SU-DHL-6 (cell line): ENCODE results near the gene PPP6R1.

Experiments
- H2AFZ ChIP-seq: fragments of 200-600 bp; sonication (generic); 2 replicates; pipeline ENCODE4 v1.6.1; 2014; ENCODE audit warnings: low read depth, mild to moderate bottlenecking, moderate library complexity, mixed read lengths, antibody characterized with exemption, low read length; ENCODE audit not compliant: severe bottlenecking
- H3F3A ChIP-seq: fragments of 200-600 bp; shearing (Covaris generic); 2 replicates; pipeline ENCODE4 v1.6.0; 2016; ENCODE audit warnings: antibody characterized with exemption, mild to moderate bottlenecking; ENCODE audit not compliant: insufficient read depth
- H3K27ac ChIP-seq: fragments of 200-600 bp; sonication (generic); 2 replicates; pipeline ENCODE4 v1.5.1; 2016; ENCODE audit warnings: low read depth, mild to moderate bottlenecking, low read length, moderate library complexity, mixed read lengths
- H3K27me3 ChIP-seq: fragments of 200-600 bp; sonication (generic), shearing (Covaris generic); 2 replicates; pipeline ENCODE4 v1.6.0; 2014; ENCODE audit warnings: mild to moderate bottlenecking, low read length
- H3K36me3 ChIP-seq: fragments of 200-600 bp; sonication (generic); 2 replicates; pipeline ENCODE4 v1.6.1; 2014; ENCODE audit warnings: mild to moderate bottlenecking, low read length, mixed read lengths
- H3K4me2 ChIP-seq: fragments of 300-600, 200-600 bp; shearing (Covaris generic), sonication (generic); 2 replicates; pipeline ENCODE4 v1.6.0; 2014; ENCODE audit warnings: low read length, low read depth, mild to moderate bottlenecking; ENCODE audit not compliant: poor library complexity, severe bottlenecking
- H3K4me3 ChIP-seq: fragments of 200-600 bp; sonication (generic); 2 replicates; pipeline ENCODE4 v1.5.1; 2014; ENCODE audit warnings: antibody characterized with exemption, low read length, mild to moderate bottlenecking, mixed read lengths; ENCODE audit not compliant: insufficient read depth, poor library complexity, severe bottlenecking
- H3K79me2 ChIP-seq: fragments of 200-600 bp; sonication (generic); 2 replicates; pipeline ENCODE4 v1.6.1; 2014; ENCODE audit warnings: mild to moderate bottlenecking, low read length, moderate library complexity; ENCODE audit not compliant: insufficient read depth
- H3K9ac ChIP-seq: fragments of 200-600 bp; sonication (generic); 2 replicates; pipeline ENCODE4 v1.7.0; 2014; ENCODE audit warnings: mild to moderate bottlenecking, low read length
- H3K9me2 ChIP-seq: fragments of 200-600 bp; sonication (generic); replicated peaks from 2 replicates; pipeline ENCODE4 v1.6.1; 2014; ENCODE audit warnings: low read length; ENCODE audit not compliant: insufficient read depth
- H3K9me3 ChIP-seq: fragments of 200-600 bp; sonication (generic); 2 replicates; pipeline ENCODE4 v1.6.1; 2014; ENCODE audit warnings: low read length, mixed read lengths; ENCODE audit not compliant: insufficient read depth
- H4K20me1 ChIP-seq: fragments of 200-600 bp; sonication (generic); 2 replicates; pipeline ENCODE4 v1.6.1; 2014; ENCODE audit warnings: low read depth, mild to moderate bottlenecking, antibody characterized with exemption, low read length, moderate library complexity, mixed read lengths
- EZH2phosphoT487 ChIP-seq: fragments of 200-600 bp; sonication (generic), shearing (Covaris generic); conservative IDR thresholded peaks from 2 replicates; pipeline ENCODE4 v1.6.1; 2018; ENCODE audit warnings: mild to moderate bottlenecking, antibody characterized with exemption, low read length, moderate library complexity, mixed read lengths
- TF ChIP-seq, protein P1 (sequence below): fragments of 200-600 bp; sonication (generic); IDR thresholded peaks from one replicate; pipeline ENCODE4 v1.5.1; 2017; ENCODE audit warnings: antibody characterized with exemption, mild to moderate bottlenecking, low read length, moderate library complexity; ENCODE audit not compliant: insufficient read depth, poor library complexity, severe bottlenecking

PPP6R1 gene

GRCh38 chr19:55252760-55253663, 5.8 kb downstream of the PPP6R1 start:
- peaks cover 100% of the 10 kb centered on the region for H3K79me2 ChIP-seq
- no peak overlapping the region for H2AFZ ChIP-seq
- peak overlapping the region; percentile 98 for H3K4me2 ChIP-seq
- H3K27me3 ChIP-seq = no peaks in the 10 kb centered on the region
- H3K36me3 ChIP-seq = no peaks in the 10 kb centered on the region
- H3K9me3 ChIP-seq = no peaks in the 10 kb centered on the region
- peak overlapping the region; percentile 34 for H3K4me3 ChIP-seq
- H3F3A ChIP-seq = peaks cover 37% of the 10 kb centered on the region
- peak overlapping the region; percentile 94 for H3K9ac ChIP-seq
- H4K20me1 ChIP-seq = peaks cover 8% of the 10 kb centered on the region; the same call in 1 of the 2 replicates
- peak overlapping the region; percentile 99 for H3K27ac ChIP-seq
- TF ChIP-seq, protein P1, sequence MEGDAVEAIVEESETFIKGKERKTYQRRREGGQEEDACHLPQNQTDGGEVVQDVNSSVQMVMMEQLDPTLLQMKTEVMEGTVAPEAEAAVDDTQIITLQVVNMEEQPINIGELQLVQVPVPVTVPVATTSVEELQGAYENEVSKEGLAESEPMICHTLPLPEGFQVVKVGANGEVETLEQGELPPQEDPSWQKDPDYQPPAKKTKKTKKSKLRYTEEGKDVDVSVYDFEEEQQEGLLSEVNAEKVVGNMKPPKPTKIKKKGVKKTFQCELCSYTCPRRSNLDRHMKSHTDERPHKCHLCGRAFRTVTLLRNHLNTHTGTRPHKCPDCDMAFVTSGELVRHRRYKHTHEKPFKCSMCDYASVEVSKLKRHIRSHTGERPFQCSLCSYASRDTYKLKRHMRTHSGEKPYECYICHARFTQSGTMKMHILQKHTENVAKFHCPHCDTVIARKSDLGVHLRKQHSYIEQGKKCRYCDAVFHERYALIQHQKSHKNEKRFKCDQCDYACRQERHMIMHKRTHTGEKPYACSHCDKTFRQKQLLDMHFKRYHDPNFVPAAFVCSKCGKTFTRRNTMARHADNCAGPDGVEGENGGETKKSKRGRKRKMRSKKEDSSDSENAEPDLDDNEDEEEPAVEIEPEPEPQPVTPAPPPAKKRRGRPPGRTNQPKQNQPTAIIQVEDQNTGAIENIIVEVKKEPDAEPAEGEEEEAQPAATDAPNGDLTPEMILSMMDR = no peak
- no peak for TF ChIP-seq EZH2phosphoT487
- H3K9me2 ChIP-seq = no peaks in the 10 kb centered on the region

GRCh38 chr19:55251341-55252081, 7.3 kb downstream of the PPP6R1 start:
- no peaks in the 10 kb centered on the region for H3K36me3 ChIP-seq
- H2AFZ ChIP-seq = no peak overlapping the region
- peak overlapping the region; percentile 35 for H3K4me2 ChIP-seq

GRCh38 chr19:55250262-55251036, 8.4 kb downstream of the PPP6R1 start:
- Histone ChIP-seq H3K9me2 (no peaks in the 10 kb centered on the region), H3K36me3 (peaks cover 3% of the 10 kb centered on the region; the same call in 1 of the 2 replicates), H2AFZ (no peak overlapping the region), H3K27me3 (no peaks in the 10 kb centered on the region), H3K9ac (no peak overlapping the region), H3K9me3 (no peaks in the 10 kb centered on the region), H3K4me3 (no peak overlapping the region), H3K4me2 (no peak overlapping the region), H4K20me1 (peaks cover 8% of the 10 kb centered on the region; the same call in 1 of the 2 replicates), H3K79me2 (peaks cover 90% of the 10 kb centered on the region), H3F3A (peaks cover 23% of the 10 kb centered on the region), H3K27ac (no peak overlapping the region)
- TF ChIP-seq, protein P1 = no peak
- TF ChIP-seq EZH2phosphoT487 = no peak

More at GRCh38 chr19:55251341-55252081, 7.3 kb downstream of the PPP6R1 start:
- TF ChIP-seq, protein P1 = no peak
- TF ChIP-seq EZH2phosphoT487 = no peak
- peak overlapping the region; percentile 44 for H3K27ac ChIP-seq
- H3K27me3 ChIP-seq = no peaks in the 10 kb centered on the region
- H3F3A ChIP-seq = peaks cover 30% of the 10 kb centered on the region
- no peak overlapping the region for H3K4me3 ChIP-seq
- peak overlapping the region; percentile 5; the same call in 1 of the 2 replicates for H3K9ac ChIP-seq
- no peaks in the 10 kb centered on the region for H3K9me3 ChIP-seq
- H3K9me2 ChIP-seq = no peaks in the 10 kb centered on the region
- peaks cover 8% of the 10 kb centered on the region; the same call in 1 of the 2 replicates for H4K20me1 ChIP-seq
- peaks cover 100% of the 10 kb centered on the region for H3K79me2 ChIP-seq
